MM.1S (cell line): ENCODE measurements around the gene ADAMTS6.
"Not testable (repeated sequence)": the region's sequence is repeated elsewhere in the genome, so short reads cannot be mapped to it uniquely, and the experiment has no call there.

ENCODE experiments used
- DNase-seq: peaks from one replicate; pipeline ENCODE4 v3.0.0-alpha.2; 2015
- H2AFZ ChIP-seq: fragments of 300-600 bp; sonication (generic); 2 replicates; pipeline ENCODE4 v1.6.0; 2016; ENCODE audit warnings: antibody characterized with exemption, low read length
- H3F3A ChIP-seq: fragments of 300-600 bp; sonication (generic); 2 replicates; pipeline ENCODE4 v1.6.1; 2016; ENCODE audit warnings: mild to moderate bottlenecking, antibody characterized with exemption, low read length, moderate library complexity, mixed read lengths; ENCODE audit not compliant: insufficient read depth
- H3K27ac ChIP-seq: fragments of 300-600 bp; sonication (generic); 2 replicates; pipeline ENCODE4 v1.5.1; 2016; ENCODE audit warnings: mild to moderate bottlenecking, low read length
- H3K27me3 ChIP-seq: fragments of 300-600 bp; sonication (generic); replicated peaks from 2 replicates; pipeline ENCODE4 v1.6.0; 2016; ENCODE audit warnings: low read length; ENCODE audit not compliant: insufficient read depth
- H3K36me3 ChIP-seq: fragments of 300-600 bp; sonication (generic); replicated peaks from 2 replicates; pipeline ENCODE4 v1.6.1; 2016; ENCODE audit warnings: mild to moderate bottlenecking, low read length, mixed read lengths; ENCODE audit not compliant: insufficient read depth
- H3K4me1 ChIP-seq: fragments of 300-600 bp; sonication (generic); 2 replicates; pipeline ENCODE4 v1.6.1; 2016; ENCODE audit warnings: low read length, mixed read lengths
- H3K4me2 ChIP-seq: fragments of 300-600 bp; sonication (generic); 2 replicates; pipeline ENCODE4 v1.6.0; 2016; ENCODE audit warnings: low read depth, low read length
- H3K4me3 ChIP-seq: fragments of 300-600 bp; sonication (generic); 2 replicates; pipeline ENCODE4 v1.5.1; 2016; ENCODE audit warnings: low read length, mixed read lengths
- H3K79me2 ChIP-seq: fragments of 300-600 bp; sonication (generic); 2 replicates; pipeline ENCODE4 v1.6.1; 2016; ENCODE audit warnings: mixed run types, low read length, mixed read lengths
- H3K9ac ChIP-seq: fragments of 300-600 bp; sonication (generic); 2 replicates; pipeline ENCODE4 v1.6.1; 2016; ENCODE audit warnings: low read length, mixed read lengths
- H3K9me2 ChIP-seq: fragments of 300-600 bp; sonication (generic); replicated peaks from 2 replicates; pipeline ENCODE4 v1.6.1; 2016; ENCODE audit warnings: mild to moderate bottlenecking, low read length, mixed read lengths; ENCODE audit not compliant: insufficient read depth
- H3K9me3 ChIP-seq: fragments of 300-600 bp; sonication (generic); replicated peaks from 2 replicates; pipeline ENCODE4 v1.6.1; 2016; ENCODE audit warnings: mild to moderate bottlenecking, low read length, mixed read lengths; ENCODE audit not compliant: insufficient read depth
- H4K20me1 ChIP-seq: fragments of 300-600 bp; sonication (generic); 2 replicates; pipeline ENCODE4 v1.6.1; 2016; ENCODE audit warnings: mild to moderate bottlenecking, low read length, moderate library complexity, mixed read lengths; ENCODE audit not compliant: insufficient read depth
- CTCF ChIP-seq: fragments of 300-600 bp; sonication (generic); IDR thresholded peaks from 2 replicates; pipeline ENCODE4 v1.5.1; 2016; ENCODE audit warnings: antibody characterized with exemption, low read length, mixed read lengths
- EZH2 ChIP-seq: fragments of 300-600 bp; sonication (generic); optimal IDR thresholded peaks from 2 replicates; pipeline ENCODE3; 2017; ENCODE audit warnings: low read depth, mild to moderate bottlenecking, antibody characterized with exemption, low read length, mixed read lengths
- EZH2phosphoT487 ChIP-seq: fragments of 300-600 bp; sonication (generic); IDR thresholded peaks from 2 replicates; pipeline ENCODE4 v1.6.1; 2018; ENCODE audit warnings: antibody characterized with exemption, low read length

ADAMTS6 gene

GRCh38 chr5:65329266-65329665 lies 152.5 kb downstream of the ADAMTS6 start:
- no peak overlapping the region for H3K27ac ChIP-seq
- H3K27me3 ChIP-seq = no peaks in the 10 kb centered on the region
- no peaks in the 10 kb centered on the region for H3K9me3 ChIP-seq
- no peak for TF ChIP-seq EZH2
- H3K36me3 ChIP-seq = no peaks in the 10 kb centered on the region
- DNase-seq = no peak
- no peaks in the 10 kb centered on the region for H4K20me1 ChIP-seq
- no peak overlapping the region for H2AFZ ChIP-seq
- H3K9me2 ChIP-seq = no peaks in the 10 kb centered on the region
- no peak overlapping the region for H3K4me3 ChIP-seq
- no peaks in the 10 kb centered on the region for H3K4me1 ChIP-seq
- no peak overlapping the region for H3K9ac ChIP-seq
- no peaks in the 10 kb centered on the region for H3K79me2 ChIP-seq
- no peaks in the 10 kb centered on the region for H3F3A ChIP-seq
- H3K4me2 ChIP-seq = no peak overlapping the region

GRCh38 chr5:65327582-65327981 lies 154.1 kb downstream of the ADAMTS6 start:
- no peak for TF ChIP-seq EZH2
- no peak for TF ChIP-seq CTCF
- TF ChIP-seq EZH2phosphoT487 = no peak
- H3K27ac ChIP-seq = no peak overlapping the region
- no peaks in the 10 kb centered on the region for H3K9me3 ChIP-seq
- no peak for DNase-seq
- H3K79me2 ChIP-seq = no peaks in the 10 kb centered on the region
- H3K27me3 ChIP-seq = no peaks in the 10 kb centered on the region
- no peaks in the 10 kb centered on the region for H3K9me2 ChIP-seq
- no peak overlapping the region for H2AFZ ChIP-seq
- H3K36me3 ChIP-seq = no peaks in the 10 kb centered on the region
- H4K20me1 ChIP-seq = no peaks in the 10 kb centered on the region
- H3K9ac ChIP-seq = no peak overlapping the region
- H3F3A ChIP-seq = no peaks in the 10 kb centered on the region
- no peaks in the 10 kb centered on the region for H3K4me1 ChIP-seq
- no peak overlapping the region for H3K4me2 ChIP-seq
- no peak overlapping the region for H3K4me3 ChIP-seq

- H3K4me2 ChIP-seq = no peak overlapping the region
- DNase-seq = no peak
- H3K27me3 ChIP-seq = no peaks in the 10 kb centered on the region
- TF ChIP-seq CTCF (no peak), EZH2phosphoT487 (no peak), EZH2 (no peak)
- no peaks in the 10 kb centered on the region for H3K9me2 ChIP-seq
- no peaks in the 10 kb centered on the region for H3K4me1 ChIP-seq
- no peaks in the 10 kb centered on the region for H4K20me1 ChIP-seq
- H3K79me2 ChIP-seq = no peaks in the 10 kb centered on the region
- H3K27ac ChIP-seq = no peak overlapping the region
- H3K9ac ChIP-seq = no peak overlapping the region
- H3K36me3 ChIP-seq = no peaks in the 10 kb centered on the region
- no peaks in the 10 kb centered on the region for H3K9me3 ChIP-seq
- no peak overlapping the region for H3K4me3 ChIP-seq
- no peak overlapping the region for H2AFZ ChIP-seq
- H3F3A ChIP-seq = no peaks in the 10 kb centered on the region
These were observed 154.8 kb downstream of the ADAMTS6 start for GRCh38 chr5:65326922-65327321.

GRCh38 chr5:65324226-65324625 lies 157.5 kb downstream of the ADAMTS6 start:
- H3F3A ChIP-seq = no peaks in the 10 kb centered on the region
- no peak overlapping the region for H3K27ac ChIP-seq
- no peak for DNase-seq
- H2AFZ ChIP-seq = no peak overlapping the region
- H3K27me3 ChIP-seq = no peaks in the 10 kb centered on the region
- no peaks in the 10 kb centered on the region for H3K79me2 ChIP-seq
- H4K20me1 ChIP-seq = no peaks in the 10 kb centered on the region
- no peaks in the 10 kb centered on the region for H3K9me3 ChIP-seq
- H3K4me2 ChIP-seq = no peak overlapping the region
- H3K4me3 ChIP-seq = no peak overlapping the region
- H3K36me3 ChIP-seq = no peaks in the 10 kb centered on the region
- H3K4me1 ChIP-seq = no peaks in the 10 kb centered on the region
- H3K9me2 ChIP-seq = no peaks in the 10 kb centered on the region
- no peak for TF ChIP-seq CTCF
- no peak for TF ChIP-seq EZH2phosphoT487
- no peak for TF ChIP-seq EZH2
- no peak overlapping the region for H3K9ac ChIP-seq

- H3K4me2 ChIP-seq, H3K9me3 ChIP-seq, H4K20me1 ChIP-seq, H3K27me3 ChIP-seq, H3K4me3 ChIP-seq, H3K36me3 ChIP-seq, H2AFZ ChIP-seq, H3K9me2 ChIP-seq, H3K27ac ChIP-seq, H3K79me2 ChIP-seq, H3K9ac ChIP-seq, H3K4me1 ChIP-seq, DNase-seq, H3F3A ChIP-seq: not testable (repeated sequence)
These were observed 161.0 kb downstream of the ADAMTS6 start for GRCh38 chr5:65320704-65321103.
